ENCODE results near the gene COX6B2.

The COX6B2 gene

GRCh38 chr19:55383279-55384130, 29.0 kb upstream of the COX6B2 start:
- no peak for DNase-seq (ENCODE audit: low read depth)

DNA sequence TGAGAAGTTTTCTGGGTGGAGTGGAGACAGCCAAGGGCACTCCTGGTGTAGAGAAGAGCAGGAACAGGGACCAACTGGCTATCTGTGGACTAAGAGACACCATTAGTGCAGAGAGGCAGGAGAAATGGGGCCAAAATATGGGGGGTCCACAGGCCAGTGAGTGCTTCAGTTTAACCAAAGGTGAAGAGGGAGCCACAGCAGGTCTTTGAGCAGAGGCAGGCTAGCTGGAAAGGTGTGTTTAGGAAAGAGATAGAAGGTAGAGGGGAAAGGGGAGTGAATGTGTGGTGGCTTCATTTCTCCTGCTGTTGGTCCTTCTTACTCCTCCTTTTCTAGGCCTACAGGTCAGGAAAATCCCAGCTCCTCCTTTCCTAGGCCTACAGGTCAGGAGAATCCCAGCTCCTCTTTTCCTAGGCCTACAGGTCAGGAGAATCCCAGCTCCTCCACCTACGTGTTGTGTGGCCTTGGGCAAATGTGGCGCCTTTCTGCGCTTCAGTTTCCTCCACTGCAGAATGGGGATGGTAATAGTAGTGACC, 28.1 kb upstream of the COX6B2 start:
- DNase-seq (ENCODE audit: low read depth), result no peak

DNA sequence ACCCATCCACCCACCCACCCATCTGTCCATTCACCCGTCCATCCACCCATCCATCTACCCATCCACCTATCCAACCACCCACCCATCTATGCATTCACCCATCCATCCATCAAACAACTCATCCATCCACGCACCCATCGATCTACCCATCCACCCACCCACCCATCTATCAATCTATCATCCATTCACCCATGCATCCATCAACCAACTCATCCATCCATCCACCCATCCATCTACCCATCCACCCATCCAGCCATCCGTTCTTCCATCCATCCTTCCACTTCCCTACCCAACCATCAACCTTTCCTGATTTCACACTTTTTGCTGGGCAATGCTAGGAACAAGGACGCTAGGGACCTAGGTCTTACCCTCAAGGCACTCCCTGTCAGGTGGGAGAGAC, 27.5 kb upstream of the COX6B2 start:
- DNase-seq (ENCODE audit: low read depth), result no peak

- no peak for DNase-seq (ENCODE audit: low read depth)
These were observed 24.7 kb upstream of the COX6B2 start for GRCh38 chr19:55379174-55379573.

DNA sequence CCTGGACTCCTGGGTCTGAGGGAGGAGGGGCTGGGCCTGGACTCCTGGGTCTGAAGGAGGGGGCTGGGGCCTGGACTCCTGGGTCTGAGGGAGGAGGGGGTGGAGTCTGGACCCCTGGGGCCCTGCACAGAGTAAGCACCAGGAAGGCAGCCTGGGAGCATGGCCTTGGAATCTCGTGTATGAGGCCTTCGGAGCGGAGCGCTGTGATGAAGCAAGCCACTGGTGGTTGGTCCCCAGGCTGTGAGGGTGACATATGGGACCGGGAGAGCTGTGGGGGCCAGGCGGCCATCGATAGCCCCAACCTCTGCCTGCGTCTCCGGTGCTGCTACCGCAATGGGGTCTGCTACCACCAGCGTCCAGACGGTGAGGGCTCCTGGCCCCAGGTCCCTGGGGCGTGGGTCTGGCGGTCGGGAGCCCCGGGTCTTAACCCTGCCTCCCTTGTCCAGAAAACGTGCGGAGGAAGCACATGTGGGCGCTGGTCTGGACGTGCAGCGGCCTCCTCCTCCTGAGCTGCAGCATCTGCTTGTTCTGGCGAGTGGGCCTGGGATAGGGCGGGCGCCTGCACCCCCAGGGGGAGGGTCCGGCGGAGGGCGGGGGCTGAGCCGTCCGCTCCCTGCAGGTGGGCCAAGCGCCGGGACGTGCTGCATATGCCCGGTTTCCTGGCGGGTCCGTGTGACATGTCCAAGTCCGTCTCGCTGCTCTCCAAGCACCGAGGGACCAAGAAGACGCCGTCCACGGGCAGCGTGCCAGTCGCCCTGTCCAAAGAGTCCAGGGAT, 23.0 kb upstream of the COX6B2 start:
- no peak for DNase-seq (ENCODE audit: low read depth)

DNA sequence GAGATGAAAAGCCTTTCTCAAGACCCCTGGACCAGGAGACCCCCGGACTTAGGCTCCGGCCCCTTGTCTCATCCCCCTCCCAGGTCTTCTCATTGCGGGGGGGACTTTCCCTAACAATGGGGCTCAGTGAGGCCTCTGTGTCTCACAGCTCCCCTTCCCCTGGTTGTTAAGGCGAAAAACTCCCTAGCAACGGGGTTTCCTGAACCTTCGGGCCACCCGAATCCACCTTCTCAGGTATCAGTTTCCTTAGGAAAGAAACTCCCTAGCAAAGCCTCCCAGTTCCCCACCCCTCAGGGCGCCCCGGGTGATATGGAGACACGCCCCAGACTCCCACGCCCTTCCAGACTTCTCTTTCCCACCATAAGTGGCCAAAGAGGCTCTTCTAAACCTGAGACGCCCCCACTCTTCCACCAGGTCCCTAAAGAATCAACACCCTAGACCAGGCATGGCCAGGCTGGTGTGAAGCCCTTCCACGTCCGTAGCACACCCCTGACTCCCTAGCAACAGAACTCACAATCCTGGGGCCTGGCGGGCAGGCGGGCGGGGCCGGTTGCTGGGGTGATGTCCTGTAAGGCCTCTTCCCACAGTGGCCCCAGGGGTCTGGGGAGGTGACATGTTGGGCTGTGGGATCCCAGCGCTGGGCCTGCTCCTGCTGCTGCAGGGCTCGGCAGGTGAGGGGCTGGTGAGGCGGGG, 21.9 kb upstream of the COX6B2 start, which contains the start of gene TMEM190:
Gene TMEM190, plus strand, starts transcription at position 586 of the 693 bp plus-strand sequence. Its CDS starts 28 bp downstream, at position 614.
- DNase-seq (ENCODE audit: low read depth), result no peak

GRCh38 chr19:55373993-55374757, 19.7 kb upstream of the COX6B2 start:
- DNase-seq (ENCODE audit: low read depth), result no peak

DNA sequence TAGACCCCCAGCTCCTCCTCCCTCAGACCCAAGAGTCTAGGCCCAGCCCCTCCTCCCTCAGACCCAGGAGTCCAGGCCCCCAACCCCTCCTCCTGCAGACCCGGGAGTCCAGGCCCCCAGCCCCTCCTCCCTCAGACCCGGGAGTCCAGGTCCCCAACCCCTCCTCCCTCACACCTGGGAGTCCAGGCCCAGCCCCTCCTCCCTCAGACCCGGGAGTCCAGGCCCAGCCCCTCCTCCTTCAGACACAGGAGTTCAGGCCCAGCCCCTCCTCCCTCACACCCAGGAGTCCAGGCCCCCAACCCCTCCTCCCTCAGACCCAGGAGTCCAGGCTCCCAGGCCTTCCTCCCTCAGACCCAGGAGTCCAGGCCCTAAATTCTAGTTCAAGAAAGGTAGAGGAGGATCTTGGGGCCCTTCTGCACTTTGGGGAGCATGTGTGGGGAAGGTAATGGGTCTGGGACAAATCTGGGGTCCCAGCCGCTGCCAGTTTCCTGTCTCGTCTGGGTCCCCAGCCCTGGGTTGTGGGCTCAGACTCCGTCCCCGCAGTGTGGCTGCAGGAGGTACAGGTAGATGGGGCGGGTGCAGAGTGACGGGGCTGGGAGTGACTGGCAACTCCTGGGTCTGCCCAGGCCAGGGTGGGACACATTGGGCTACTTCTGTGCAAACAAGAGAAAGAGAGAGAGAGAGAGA, 18.9 kb upstream of the COX6B2 start:
- no peak for DNase-seq (ENCODE audit: low read depth)

DNA sequence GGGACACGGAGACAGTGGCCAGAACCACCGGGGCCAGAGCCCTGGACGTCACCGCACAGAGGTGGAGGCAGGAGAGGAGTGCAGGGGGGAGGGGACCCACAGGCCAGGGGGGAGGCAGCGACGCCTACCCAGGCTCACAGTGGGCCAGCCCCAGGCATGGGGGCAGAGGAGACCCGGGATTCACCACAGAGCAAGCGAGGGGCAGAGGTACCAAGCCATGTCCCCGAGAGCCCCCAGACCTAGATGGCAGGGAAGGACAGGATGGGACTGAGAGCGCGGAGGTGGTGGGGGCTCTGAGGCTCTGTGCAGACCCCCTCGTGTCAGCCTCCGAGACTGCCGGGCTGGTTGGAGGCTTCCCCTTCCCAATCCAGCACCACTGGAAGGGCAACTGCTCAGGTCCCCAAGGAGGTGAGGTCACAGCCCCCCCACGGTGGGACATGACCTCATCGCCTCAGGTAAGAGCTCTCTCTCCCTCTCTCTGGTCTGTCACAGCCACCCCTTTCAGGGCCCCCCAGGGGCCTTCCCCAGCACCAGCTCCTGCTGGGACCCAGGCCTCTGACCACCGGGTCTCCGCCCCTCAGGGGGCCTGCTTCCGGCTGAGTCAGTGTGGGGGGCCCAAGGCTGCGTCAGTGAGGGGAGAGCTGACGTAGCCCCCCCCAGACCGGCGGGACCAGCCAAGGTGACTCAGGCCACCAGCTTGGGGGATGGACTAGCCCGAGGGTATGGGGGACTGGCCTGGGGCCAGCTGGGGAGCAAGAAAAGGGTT, 18.0 kb upstream of the COX6B2 start:
- no peak for DNase-seq (ENCODE audit: low read depth)

GRCh38 chr19:55370305-55370988, 15.9 kb upstream of the COX6B2 start, which contains the start of gene IL11:
TSS of gene IL11 (minus strand) at chr19:55370463. CDS start at chr19:55370310, 153 bp downstream.
- DNase-seq (ENCODE audit: low read depth), result no peak

DNA sequence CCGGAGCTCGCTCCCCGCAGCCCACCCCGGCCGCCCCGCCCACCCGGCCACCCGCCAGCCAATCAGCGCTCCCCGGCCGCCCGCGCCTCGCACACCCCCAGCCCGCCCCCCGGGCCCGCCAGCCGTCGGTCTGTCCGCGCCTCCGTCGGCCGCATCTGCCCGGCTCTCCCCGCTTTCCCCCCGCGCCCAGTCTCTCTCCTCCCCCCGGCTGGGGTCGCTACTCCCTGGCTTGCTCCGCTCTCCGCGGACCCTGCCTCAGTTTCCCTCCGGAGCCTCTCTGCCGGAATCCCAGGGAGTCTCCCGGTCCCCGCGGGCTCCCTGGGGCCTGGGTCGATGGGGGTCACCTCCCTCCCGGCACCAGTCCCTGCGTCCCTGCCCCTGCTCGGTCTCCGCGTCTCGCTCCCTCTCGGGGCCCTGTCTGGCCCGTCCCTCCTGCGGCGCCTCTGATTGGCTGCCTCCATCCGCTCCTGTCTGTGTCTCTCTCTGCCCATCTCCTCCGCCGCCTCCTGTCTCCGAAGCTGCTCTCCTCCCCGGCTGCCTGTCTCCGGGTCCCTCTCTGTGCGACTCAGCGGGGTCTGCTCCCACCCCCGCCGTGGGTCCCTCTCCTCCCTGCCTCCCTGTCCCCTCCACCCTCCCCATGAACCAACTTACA, 15.3 kb upstream of the COX6B2 start:
- no peak for DNase-seq (ENCODE audit: low read depth)

GRCh38 chr19:55368701-55369563, 14.4 kb upstream of the COX6B2 start:
- DNase-seq (ENCODE audit: low read depth), result no peak

- no peak for DNase-seq (ENCODE audit: low read depth)
These were observed 13.6 kb upstream of the COX6B2 start for GRCh38 chr19:55368106-55368505.

GRCh38 chr19:55366790-55367189, 12.3 kb upstream of the COX6B2 start:
- DNase-seq (ENCODE audit: low read depth), result no peak

GRCh38 chr19:55365964-55366363, 11.4 kb upstream of the COX6B2 start:
- DNase-seq (ENCODE audit: low read depth), result no peak

DNA sequence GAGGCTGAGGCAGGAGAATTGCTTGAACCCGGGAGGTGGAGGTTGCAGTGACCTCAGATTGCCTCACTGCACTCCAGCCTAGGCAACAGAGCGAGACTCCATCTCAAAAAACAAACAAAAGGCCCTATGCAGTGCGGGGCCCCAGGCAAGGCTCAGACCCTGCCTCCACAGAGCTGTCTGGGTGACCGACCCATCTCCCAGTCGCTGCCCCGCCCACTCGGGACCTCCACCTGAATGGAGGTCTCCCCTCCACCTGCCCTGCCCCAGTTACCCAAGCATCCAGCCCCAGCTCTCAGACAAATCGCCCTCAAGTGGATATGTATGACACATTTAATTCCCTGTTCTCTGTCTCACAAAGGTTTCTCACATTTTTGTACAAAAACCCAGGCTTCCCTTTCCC, 10.7 kb upstream of the COX6B2 start:
- no peak for DNase-seq (ENCODE audit: low read depth)

DNA sequence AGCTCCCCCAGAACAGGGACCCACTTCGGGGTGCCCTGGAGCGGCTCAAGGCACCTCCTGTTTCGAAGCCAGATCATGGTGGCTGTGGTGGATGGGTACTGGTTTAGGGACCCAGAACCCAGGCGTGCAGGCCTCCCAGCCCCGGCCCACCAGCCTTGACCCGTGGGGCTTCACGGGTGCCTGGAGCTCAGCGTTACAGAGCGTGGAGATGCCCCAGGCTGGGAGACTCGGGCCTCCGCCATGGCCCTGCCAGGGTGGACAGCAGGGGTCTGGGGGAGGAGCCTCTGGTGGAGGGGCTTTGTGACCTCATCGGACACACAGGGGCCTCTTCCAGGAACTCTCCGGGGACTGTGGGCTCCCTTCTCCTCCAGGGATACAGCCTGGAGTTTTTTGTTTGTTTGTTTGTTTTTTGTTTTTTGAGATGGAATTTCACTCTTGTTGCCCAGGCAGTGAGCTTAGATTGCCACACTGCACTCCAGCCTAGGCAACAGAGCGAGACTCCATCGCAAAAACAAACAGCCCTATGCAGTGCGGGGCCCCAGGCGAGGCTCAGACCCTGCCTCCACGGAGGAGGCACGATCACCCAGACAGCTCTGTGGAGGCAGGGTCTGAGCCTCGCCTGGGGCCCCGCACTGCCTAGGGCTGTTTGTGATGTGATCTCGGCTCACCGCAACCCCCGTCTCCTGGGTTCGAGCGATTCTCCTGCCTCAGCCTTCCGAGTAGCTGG, 8.6 kb upstream of the COX6B2 start, which contains the start of gene GARIN5B:
Gene GARIN5B, minus strand, starts transcription at position 271 of the 727 bp plus-strand sequence. Its CDS starts 194 bp downstream, at position 77.
- DNase-seq (ENCODE audit: low read depth), result no peak

All from stimulated activated CD4-positive, alpha-beta T cell treated with anti-CD3 and anti-CD28 coated beads, Interleukin-2, amount 100 ng/mL, for 4 hours (primary cell).